NCI-H226 (cell line): Measurements from ENCODE around the gene GRIK1.
"Not testable (repeated sequence)": the region's sequence is repeated elsewhere in the genome, so short reads cannot be mapped to it uniquely, and the experiment has no call there.

ENCODE experiments used
- DNase-seq: peaks from one replicate; pipeline ENCODE4 v3.0.0-alpha.2; 2015

GRIK1 gene

GRCh38 chr21:29639366-29640079 is 300.3 kb downstream of the GRIK1 start:
- DNase-seq: no peak

- DNase-seq: no peak
Measured at GRCh38 chr21:29638761-29639327, 301.0 kb downstream of the GRIK1 start.

- DNase-seq: no peak
Measured at GRCh38 chr21:29638138-29638537, 301.7 kb downstream of the GRIK1 start.

GRCh38 chr21:29637553-29637952 is 302.2 kb downstream of the GRIK1 start:
- DNase-seq: no peak

- DNase-seq: no peak
Measured at GRCh38 chr21:29637134-29637533, 302.7 kb downstream of the GRIK1 start.

GRCh38 chr21:29634418-29634817 is 305.4 kb downstream of the GRIK1 start:
- no peak for DNase-seq

- no peak for DNase-seq
Measured at GRCh38 chr21:29633756-29634155, 306.0 kb downstream of the GRIK1 start.

GRCh38 chr21:29630441-29630840 is 309.4 kb downstream of the GRIK1 start:
- no peak for DNase-seq

- no peak for DNase-seq
Measured at GRCh38 chr21:29627905-29628304, 311.9 kb downstream of the GRIK1 start.

GRCh38 chr21:29626801-29627470 is 312.9 kb downstream of the GRIK1 start:
- DNase-seq: no peak

GRCh38 chr21:29625990-29626389 is 313.8 kb downstream of the GRIK1 start:
- DNase-seq: no peak

- no peak for DNase-seq
Measured at GRCh38 chr21:29624776-29625175, 315.0 kb downstream of the GRIK1 start.

- no peak for DNase-seq
Measured at GRCh38 chr21:29621525-29621924, 318.3 kb downstream of the GRIK1 start.

GRCh38 chr21:29616209-29616751 is 323.5 kb downstream of the GRIK1 start:
- DNase-seq: no peak

- no peak for DNase-seq
Measured at GRCh38 chr21:29613877-29614276, 325.9 kb downstream of the GRIK1 start.

GRCh38 chr21:29613021-29613420 is 326.8 kb downstream of the GRIK1 start:
- DNase-seq: peak; percentile 9

GRCh38 chr21:29610779-29611360 is 328.9 kb downstream of the GRIK1 start:
- no peak for DNase-seq

GRCh38 chr21:29606613-29607012 is 333.2 kb downstream of the GRIK1 start:
- no peak for DNase-seq

GRCh38 chr21:29605219-29605618 is 334.6 kb downstream of the GRIK1 start:
- DNase-seq: not testable (repeated sequence)

- DNase-seq: no peak
Measured at GRCh38 chr21:29604076-29604475, 335.7 kb downstream of the GRIK1 start.

- no peak for DNase-seq
Measured at GRCh38 chr21:29601047-29601446, 338.7 kb downstream of the GRIK1 start.

GRCh38 chr21:29586696-29587095 is 353.1 kb downstream of the GRIK1 start:
- no peak for DNase-seq

- DNase-seq: no peak
Measured at GRCh38 chr21:29585462-29585861, 354.3 kb downstream of the GRIK1 start.
